ENCODE data around the gene HERC2. TPM values are rescaled to one million over a fixed set of nuclear protein-coding genes. Genes with fewer than 3 reads are reported as not detected.
"Not testable (repeated sequence)": the region's sequence is repeated elsewhere in the genome, so short reads cannot be mapped to it uniquely, and the experiment has no call there.

HERC2 gene
- total and polyA plus RNA-seq, 9 of the 15 experiments (the other 6 are each of a cell fraction or from before 2014, with no cell fraction given): 10.6 to 84.0 (median 42.6) TPM

DNA sequence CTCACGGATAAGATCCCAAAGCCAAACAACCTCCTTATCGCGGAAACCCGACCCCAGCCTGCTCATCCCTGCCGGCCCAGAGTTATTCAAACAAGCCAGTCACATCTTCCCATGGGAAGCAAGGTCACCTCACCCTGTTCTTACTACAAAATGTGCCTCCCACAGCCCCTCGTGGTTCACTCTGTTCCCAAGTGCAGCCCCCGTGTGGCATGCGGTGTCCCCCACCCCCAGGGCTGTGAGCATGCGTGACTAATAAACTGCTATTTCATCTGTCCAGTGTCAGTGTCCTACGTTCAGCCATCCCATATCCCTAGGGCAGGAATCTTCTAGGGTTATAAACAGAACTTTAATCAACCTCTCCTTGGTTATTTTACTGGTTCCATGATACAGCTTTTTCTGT is 27.4 kb downstream of the HERC2 start (continued):
- TF ChIP-seq BHLHE40 (IDR thresholded peaks at IDR 0.05; ENCODE audit: low read length) (0 out of 2 replicates have a peak, but pooled peaks have one; percentile 13), TAL1 (IDR thresholded peaks at IDR 0.05) (peak; percentile 30), ZNF592 (IDR thresholded peaks at IDR 0.05) (0 out of 2 replicates have a peak, but pooled peaks have one; percentile 29), JUND (tag; IDR thresholded peaks at IDR 0.05; ENCODE audit: borderline replicate concordance, low read depth, low read length) (0 out of 3 replicates have a peak, but pooled peaks have one; percentile 3), ZNF197 (CRISPR knock-in tag; IDR thresholded peaks at IDR 0.05; ENCODE audit: low read depth) (0 out of 2 replicates have a peak, but pooled peaks have one; percentile 32), L3MBTL2 (IDR thresholded peaks at IDR 0.05) (peak; percentile 48), FOXM1 (IDR thresholded peaks at IDR 0.05; ENCODE audit: low read depth) (peak; percentile 69), NRF1 (conservative IDR thresholded peaks at IDR 0.05 in 1 of 2, IDR thresholded peaks at IDR 0.05 in 1 of 2) (peak; percentile 75 to 82), SMARCA4 (IDR thresholded peaks at IDR 0.05) (0 out of 2 replicates have a peak, but pooled peaks have one; percentile 19), CBFA2T3 (IDR thresholded peaks at IDR 0.05) (peak; percentile 55), ARID1B (IDR thresholded peaks at IDR 0.05) (peak; percentile 64), ESRRA (IDR thresholded peaks at IDR 0.05; ENCODE audit: borderline replicate concordance, low read depth) (0 out of 2 replicates have a peak, but pooled peaks have one; percentile 15)
- not testable (repeated sequence) for TF ChIP-seq JUND (IDR thresholded peaks at IDR 0.05; ENCODE audit: borderline replicate concordance, low read depth, low read length); FOXM1 (CRISPR knock-in tag; IDR thresholded peaks at IDR 0.05; ENCODE audit: low read depth)
